Astrocyte (in vitro differentiated cells and primary cell): Measurements from ENCODE around the gene TNPO3.

Experiments used
- EZH2 ChIP-seq: IDR thresholded peaks from 2 replicates; pipeline ENCODE4 v1.6.1; 2012; ENCODE audit warnings: mild to moderate bottlenecking, low read length, inconsistent platforms; ENCODE audit not compliant: insufficient read depth
- TF ChIP-seq, protein P1 (sequence below): IDR thresholded peaks from 2 replicates; pipeline ENCODE4 v1.5.1; 2011; ENCODE audit warnings: low read depth, mild to moderate bottlenecking, inconsistent platforms, low read length, moderate library complexity; ENCODE audit not compliant: insufficient read depth

DNA sequence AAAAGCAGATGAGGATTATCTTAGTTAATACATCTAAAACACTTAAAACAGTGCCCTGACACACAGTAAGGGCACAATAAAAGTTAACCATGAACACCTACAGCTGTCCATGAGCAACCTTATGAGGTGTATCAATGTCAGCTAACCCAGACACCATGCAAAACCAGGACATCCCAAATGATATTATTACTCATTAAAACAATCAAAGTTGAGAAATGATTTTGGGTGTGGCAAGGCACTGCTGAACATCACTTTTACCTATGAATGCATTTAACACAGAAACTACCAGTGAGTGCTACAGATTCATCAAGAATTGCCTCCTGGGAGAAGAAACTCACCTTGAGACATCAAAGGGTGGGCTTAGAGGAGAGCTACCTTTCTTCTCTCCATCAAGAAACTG lies 98.9 kb downstream of the TNPO3 start:
- TF ChIP-seq EZH2 = no peak
- TF ChIP-seq, protein P1, sequence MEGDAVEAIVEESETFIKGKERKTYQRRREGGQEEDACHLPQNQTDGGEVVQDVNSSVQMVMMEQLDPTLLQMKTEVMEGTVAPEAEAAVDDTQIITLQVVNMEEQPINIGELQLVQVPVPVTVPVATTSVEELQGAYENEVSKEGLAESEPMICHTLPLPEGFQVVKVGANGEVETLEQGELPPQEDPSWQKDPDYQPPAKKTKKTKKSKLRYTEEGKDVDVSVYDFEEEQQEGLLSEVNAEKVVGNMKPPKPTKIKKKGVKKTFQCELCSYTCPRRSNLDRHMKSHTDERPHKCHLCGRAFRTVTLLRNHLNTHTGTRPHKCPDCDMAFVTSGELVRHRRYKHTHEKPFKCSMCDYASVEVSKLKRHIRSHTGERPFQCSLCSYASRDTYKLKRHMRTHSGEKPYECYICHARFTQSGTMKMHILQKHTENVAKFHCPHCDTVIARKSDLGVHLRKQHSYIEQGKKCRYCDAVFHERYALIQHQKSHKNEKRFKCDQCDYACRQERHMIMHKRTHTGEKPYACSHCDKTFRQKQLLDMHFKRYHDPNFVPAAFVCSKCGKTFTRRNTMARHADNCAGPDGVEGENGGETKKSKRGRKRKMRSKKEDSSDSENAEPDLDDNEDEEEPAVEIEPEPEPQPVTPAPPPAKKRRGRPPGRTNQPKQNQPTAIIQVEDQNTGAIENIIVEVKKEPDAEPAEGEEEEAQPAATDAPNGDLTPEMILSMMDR = no peak
